ENCODE data around the gene SMIM7.
A peak's percentile ranks its signal among the peaks of the same experiment; 100 is the strongest.
"Not testable (repeated sequence)": the region's sequence is repeated elsewhere in the genome, so short reads cannot be mapped to it uniquely, and the experiment has no call there.

The SMIM7 gene

GRCh38 chr19:16654140-16654539 is 5.8 kb downstream of the SMIM7 start:
- DNase-seq, result peak in 1 of 2 experiments; percentile 25

DNA sequence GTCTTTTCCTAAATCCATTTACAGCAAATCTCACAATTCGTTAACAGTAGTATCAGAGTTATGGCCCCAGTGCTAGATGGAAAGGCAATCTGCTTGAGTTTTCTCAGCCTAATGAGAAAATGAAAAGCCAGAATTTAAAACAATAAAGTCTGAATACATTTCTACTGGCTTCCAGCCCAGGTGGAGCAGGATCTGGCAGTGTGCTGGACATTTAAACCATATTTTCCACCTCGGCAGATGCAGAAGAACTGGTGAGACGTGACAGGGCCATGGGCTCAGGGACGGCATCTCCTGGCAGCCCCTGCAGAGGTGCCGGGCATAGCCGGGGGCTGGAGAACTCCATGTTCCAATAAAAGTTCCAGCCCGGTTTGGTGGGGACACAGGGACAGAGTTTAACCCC is 7.1 kb downstream of the SMIM7 start:
- no peak for DNase-seq

DNA sequence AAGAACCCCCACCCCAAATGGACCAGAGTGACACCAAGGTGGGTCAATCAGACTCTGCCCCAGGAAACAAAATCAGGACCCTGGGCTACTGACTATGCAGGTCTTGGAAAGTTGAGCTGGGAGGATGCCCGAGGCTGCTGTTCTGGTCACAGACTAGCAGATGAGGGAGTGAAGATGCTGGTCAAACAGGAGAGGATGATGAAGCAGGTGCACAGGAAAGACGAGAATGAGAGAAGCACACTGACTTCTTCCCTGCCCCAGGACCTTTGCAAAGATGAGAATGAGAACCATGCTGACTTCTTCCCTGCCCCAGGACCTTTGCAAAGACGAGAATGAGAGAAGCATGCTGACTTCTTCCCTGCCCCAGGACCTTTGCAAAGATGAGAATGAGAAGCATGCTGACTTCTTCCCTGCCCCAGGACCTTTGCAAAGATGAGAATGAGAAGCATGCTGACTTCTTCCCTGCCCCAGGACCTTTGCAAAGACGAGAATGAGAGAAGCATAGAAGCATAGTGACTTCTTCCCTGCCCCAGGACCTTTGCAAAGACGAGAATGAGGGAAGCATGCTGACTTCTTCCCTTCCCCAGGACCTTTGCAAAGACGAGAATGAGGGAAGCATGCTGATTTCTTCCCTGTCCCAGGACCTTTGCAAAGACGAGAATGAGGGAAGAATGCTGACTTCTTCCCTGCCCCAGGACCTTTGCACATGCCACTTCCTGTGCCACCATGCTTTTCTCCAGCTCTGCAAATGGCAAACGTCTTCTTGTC is 8.3 kb downstream of the SMIM7 start:
- DNase-seq, result not testable (repeated sequence)

- DNase-seq, result no peak
Observed at GRCh38 chr19:16650821-16651220, 9.1 kb downstream of the SMIM7 start.

- no peak for DNase-seq
Observed at GRCh38 chr19:16649734-16650133, 10.2 kb downstream of the SMIM7 start.

GRCh38 chr19:16645140-16645539 is 14.8 kb downstream of the SMIM7 start:
- DNase-seq, result no peak

- no peak for DNase-seq
Observed at GRCh38 chr19:16641695-16642094, 18.2 kb downstream of the SMIM7 start.

- DNase-seq, result no peak
Observed at GRCh38 chr19:16640951-16641350, 19.0 kb downstream of the SMIM7 start.

- DNase-seq, result no peak
Observed at GRCh38 chr19:16638666-16639065, 21.3 kb downstream of the SMIM7 start.

- no peak for DNase-seq
Observed at GRCh38 chr19:16637535-16637934, 22.4 kb downstream of the SMIM7 start.

- no peak for DNase-seq
Observed at GRCh38 chr19:16631465-16631864, 28.5 kb downstream of the SMIM7 start.

DNA sequence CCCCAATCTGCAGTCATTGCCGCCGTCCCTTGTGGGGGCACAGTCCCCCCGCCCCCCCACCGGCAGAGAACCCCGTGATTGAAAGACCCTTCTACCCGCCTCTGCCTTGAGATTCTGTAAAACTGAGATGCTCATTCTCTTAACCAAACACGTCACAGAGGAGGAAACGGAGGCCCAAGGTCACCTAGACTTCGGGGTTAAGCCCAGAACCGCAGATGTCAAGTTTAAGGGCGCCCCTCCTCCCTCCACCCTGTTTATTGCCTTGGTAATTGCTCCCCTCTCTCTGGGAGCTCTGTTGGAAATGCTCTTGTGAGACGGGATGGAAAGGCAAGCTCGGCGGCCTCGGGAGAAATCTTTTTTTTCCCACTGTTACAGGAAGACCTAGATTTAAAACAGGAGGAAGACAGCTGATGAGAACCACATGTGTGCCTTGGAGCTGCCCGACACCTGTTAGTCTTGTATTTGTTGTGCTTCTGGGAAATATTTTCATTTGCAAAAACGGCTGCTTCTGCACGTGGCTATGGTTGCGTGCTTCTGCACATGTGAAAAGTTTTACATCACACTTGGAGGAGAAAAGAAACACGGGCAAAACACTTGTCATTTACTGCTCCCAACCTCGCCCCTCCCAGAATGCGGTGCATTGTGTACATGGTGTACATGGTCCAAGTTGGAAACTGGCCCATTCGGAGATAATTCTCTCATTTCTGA is 30.8 kb downstream of the SMIM7 start:
- DNase-seq, result no peak

GRCh38 chr19:16628183-16628983 is 31.6 kb downstream of the SMIM7 start, which contains the start of gene MED26:
Gene MED26 (minus strand): TSS chr19:16628204. CDS start chr19:16627943, 261 bp downstream.
- DNase-seq, result peak; percentile 98

DNA sequence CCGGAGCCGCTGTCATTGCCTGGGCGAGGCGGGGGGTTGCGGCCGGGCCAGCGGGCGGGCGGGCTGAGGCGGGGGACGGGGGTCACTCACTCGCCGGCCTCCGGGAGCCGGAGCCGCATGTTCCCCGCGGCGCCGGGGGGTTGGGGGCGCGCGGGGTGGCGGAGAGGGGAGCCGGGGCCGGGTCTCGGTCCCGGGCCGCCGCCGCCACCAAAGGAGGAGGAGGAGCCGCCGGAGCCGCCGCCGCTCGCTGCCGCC is 32.1 kb downstream of the SMIM7 start:
- no peak for DNase-seq

GRCh38 chr19:16627193-16627927 is 32.6 kb downstream of the SMIM7 start:
- no peak for DNase-seq

DNA sequence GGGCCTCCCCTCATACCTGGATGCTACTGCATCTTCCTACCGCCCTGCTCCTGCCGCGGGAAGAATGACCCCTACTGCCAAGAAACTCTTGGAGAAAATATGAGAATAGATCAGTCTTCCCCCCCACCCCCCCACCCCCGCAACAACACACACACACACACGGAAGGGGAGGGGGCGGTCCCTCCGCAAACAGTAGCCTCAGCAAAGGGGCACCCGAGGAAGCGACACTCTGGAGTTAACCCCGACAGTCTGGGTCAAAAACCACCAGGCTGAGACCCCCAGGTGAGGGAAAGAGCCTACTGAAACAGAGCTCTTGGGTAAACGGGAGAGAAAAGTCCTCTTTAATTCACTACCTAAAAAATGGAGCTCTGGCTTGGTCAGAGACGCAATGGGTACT is 33.1 kb downstream of the SMIM7 start:
- DNase-seq, result no peak

- DNase-seq, result no peak
Observed at GRCh38 chr19:16625163-16625958, 34.6 kb downstream of the SMIM7 start.

GRCh38 chr19:16624236-16624635 is 35.7 kb downstream of the SMIM7 start:
- DNase-seq, result no peak

DNA sequence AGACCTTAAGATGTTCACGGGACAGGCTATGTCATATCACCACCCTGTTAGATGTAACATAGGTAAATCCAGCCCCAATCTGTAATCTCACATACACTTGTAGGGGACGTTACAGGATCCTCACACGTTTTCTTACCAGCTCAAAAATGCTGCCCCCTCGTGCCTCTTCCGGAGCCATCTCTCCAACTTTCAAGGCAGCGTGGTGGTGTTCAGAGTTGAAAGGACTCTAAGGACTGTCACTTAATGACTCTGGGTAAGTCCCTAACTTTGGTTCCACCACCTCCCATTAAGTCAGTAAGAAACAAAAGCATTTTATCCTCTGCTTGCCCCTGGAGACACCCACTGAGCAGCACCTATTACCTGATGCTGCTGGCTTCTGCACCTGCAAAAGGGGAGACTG is 36.4 kb downstream of the SMIM7 start:
- no peak for DNase-seq

DNA sequence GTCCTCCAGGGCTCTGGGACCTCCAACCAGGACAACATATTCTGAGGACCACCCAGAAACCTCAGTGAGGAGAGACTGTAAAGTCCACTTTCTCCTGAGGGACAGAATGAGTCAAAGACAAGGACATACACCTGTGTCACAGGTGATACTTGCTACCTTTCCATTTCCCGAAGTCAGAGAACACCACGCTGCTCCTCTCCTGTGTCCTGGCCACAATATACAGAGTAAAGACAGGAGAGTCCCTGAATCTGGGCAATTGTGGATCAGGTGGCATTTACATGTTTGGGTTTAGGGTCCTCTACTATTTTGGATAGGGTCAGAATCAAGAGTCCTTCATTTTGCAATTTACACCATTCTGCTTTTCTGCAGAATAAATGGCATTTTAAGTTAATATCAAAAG is 36.9 kb downstream of the SMIM7 start:
- DNase-seq, result no peak

DNA sequence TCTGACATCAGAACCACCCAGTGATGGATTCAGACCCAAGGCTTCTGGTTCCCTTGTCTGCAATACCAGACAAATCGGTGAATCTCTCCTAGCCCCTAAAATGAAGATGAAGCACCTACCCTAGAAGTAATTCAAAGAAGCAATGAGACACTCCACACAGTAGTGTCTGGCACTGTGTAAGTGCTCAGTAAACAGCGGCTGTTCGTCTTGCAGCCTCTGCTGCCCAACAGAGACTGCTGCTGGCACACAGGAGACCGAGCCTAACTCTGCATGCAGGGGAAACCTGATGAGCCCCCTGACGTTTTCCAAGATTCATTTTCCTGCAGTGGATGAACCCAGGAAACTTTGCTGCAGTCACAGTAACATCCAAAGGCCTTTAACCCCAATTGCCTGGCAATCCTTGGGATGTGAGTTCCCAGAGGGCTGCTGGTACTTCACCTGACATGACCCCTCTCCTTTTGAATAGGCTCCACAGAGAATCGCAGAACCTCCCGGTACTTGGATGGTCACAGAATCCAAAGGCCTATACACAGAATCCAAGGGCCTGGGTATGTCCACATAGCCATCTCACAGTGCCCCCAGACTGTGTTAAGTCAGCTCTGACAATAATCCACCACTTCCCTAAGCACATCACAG is 38.7 kb downstream of the SMIM7 start:
- no peak for DNase-seq

- no peak for DNase-seq
Observed at GRCh38 chr19:16620584-16620983, 39.4 kb downstream of the SMIM7 start.

Measured in SHP77 (cell line).